Thyroid gland (tissue), 4 donors: ENCODE results near the gene RCCD1. TPM values are rescaled to one million over a fixed set of nuclear protein-coding genes. Genes with fewer than 3 reads are reported as not detected.

Experiments
- DNase-seq, 2 donors: peaks; one replicate each; pipeline ENCODE4 v3.0.0-alpha.2; 2019
- H3K27ac ChIP-seq, 3 donors: fragments of 200-600 bp; sonication (generic); 1 replicate in 2 of 3; 2 replicates in 1 of 3; pipeline ENCODE4 v1.5.1; 2016 to 2019; ENCODE audit warnings: mild to moderate bottlenecking in 1 of 3, moderate library complexity in 1 of 3
- H3K27me3 ChIP-seq: fragments of 200-600 bp; sonication (generic); one replicate; pipeline ENCODE4 v1.5.1; 2019
- H3K36me3 ChIP-seq, 2 donors: fragments of 200-600 bp; sonication (generic); one replicate each; pipeline ENCODE4 v1.5.1; 2016 to 2019
- H3K4me1 ChIP-seq, 2 donors: fragments of 200-600 bp; sonication (generic); one replicate each; pipeline ENCODE4 v1.5.1; 2017 to 2019
- H3K4me3 ChIP-seq, 3 donors: fragments of 200-600 bp; sonication (generic); replicated peaks in 1 of 3; 1 replicate in 2 of 3; 2 replicates in 1 of 3; pipeline ENCODE4 v1.5.1; 2016; ENCODE audit warnings: mild to moderate bottlenecking in 1 of 3
- H3K9me3 ChIP-seq: fragments of 200-600 bp; sonication (generic); one replicate; pipeline ENCODE4 v1.5.1; 2017
- CTCF ChIP-seq, 6 experiments: fragments of 200-600 bp in 3 of 6; fragments of 450-650 bp in 3 of 6; sonication (generic) in 3 of 6; IDR thresholded peaks; one replicate each; pipeline ENCODE4 v1.5.1; 2016 to 2019; ENCODE audit warnings: antibody characterized with exemption in 6 of 6, mild to moderate bottlenecking in 2 of 6, inconsistent platforms in 1 of 6, moderate library complexity in 1 of 6
- POLR2A ChIP-seq, 2 donors: fragments of 450-650 bp; IDR thresholded peaks; one replicate each; pipeline ENCODE4 v1.6.1; 2017; ENCODE audit warnings: antibody characterized with exemption in 2 of 2, mild to moderate bottlenecking in 2 of 2, moderate library complexity in 1 of 2
- WGBS, 2 donors: methylation state at CpG; one replicate each; pipeline ENCODE4 v1.1.5; 2017; 5-methylcytosine and 5-hydroxymethylcytosine counted together
- intact Hi-C: fragments of 100-400 bp; cut with DNase I; formaldehyde crosslinking; loops from one replicate; pipeline ENCODE4 v1.15.1; 2023
- total RNA-seq, 4 donors: library from RNA; depleted of rRNA; stranded (reverse); fragments of >200 nt; gene quantifications; one replicate each; pipeline ENCODE4 v1.2.3, GENCODE V29; 2016

RCCD1 gene
- total RNA-seq, 4 donors from 2014 or later, result 7.6 to 15.2 (median 9.9) TPM

DNA sequence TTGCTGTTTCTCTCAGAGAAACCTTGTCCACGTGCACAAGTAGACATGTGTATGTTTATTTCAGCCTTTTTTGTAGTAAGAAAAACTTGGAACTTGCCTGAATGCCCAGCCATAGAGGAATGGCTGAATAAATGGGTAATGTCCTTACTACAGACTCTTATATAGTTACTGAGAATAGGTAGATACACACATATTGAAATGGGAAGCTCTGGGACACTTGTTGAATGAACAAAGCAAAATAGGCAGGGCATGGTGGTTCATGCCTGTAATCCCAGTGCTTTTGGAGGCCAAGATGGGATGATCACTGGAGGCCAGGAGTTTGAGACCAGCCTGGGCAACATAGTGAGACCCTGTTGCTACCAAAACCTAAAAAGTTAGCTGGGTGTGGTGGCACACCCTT, 17.9 kb upstream of the RCCD1 start:
- no peak for DNase-seq
- H3K36me3 ChIP-seq, result peaks cover 24 to 26% of the 10 kb centered on the region in 2 donors
- H3K27me3 ChIP-seq, result no peaks in the 10 kb centered on the region
- intact Hi-C loops, result no loop called here
- TF ChIP-seq CTCF (IDR thresholded peaks at IDR 0.05), result no peak
- no peak for TF ChIP-seq POLR2A (IDR thresholded peaks at IDR 0.05)
- no peaks in the 10 kb centered on the region for H3K9me3 ChIP-seq
- no peak overlapping the region for H3K27ac ChIP-seq
- H3K4me3 ChIP-seq, result no peak overlapping the region
- 83 to 88% methylated on average over 1 of the region's 1 CpG for WGBS, 2 donors
- H3K4me1 ChIP-seq, result peaks cover 15 to 30% of the 10 kb centered on the region in 2 donors

GRCh38 chr15:90938261-90938660, 16.4 kb upstream of the RCCD1 start:
- 94 to 95% methylated on average over 5 of the region's 5 CpGs for WGBS, 2 donors
- no peak for DNase-seq
- no peaks in the 10 kb centered on the region for H3K9me3 ChIP-seq
- peaks cover 39 to 40% of the 10 kb centered on the region in 2 donors for H3K36me3 ChIP-seq
- no peak overlapping the region for H3K27ac ChIP-seq
- no peak overlapping the region for H3K4me3 ChIP-seq
- peaks cover 15 to 23% of the 10 kb centered on the region in 2 donors for H3K4me1 ChIP-seq
- no peak for TF ChIP-seq POLR2A (IDR thresholded peaks at IDR 0.05)
- no peak for TF ChIP-seq CTCF (IDR thresholded peaks at IDR 0.05)
- intact Hi-C loops, result no loop called here
- H3K27me3 ChIP-seq, result no peaks in the 10 kb centered on the region

DNA sequence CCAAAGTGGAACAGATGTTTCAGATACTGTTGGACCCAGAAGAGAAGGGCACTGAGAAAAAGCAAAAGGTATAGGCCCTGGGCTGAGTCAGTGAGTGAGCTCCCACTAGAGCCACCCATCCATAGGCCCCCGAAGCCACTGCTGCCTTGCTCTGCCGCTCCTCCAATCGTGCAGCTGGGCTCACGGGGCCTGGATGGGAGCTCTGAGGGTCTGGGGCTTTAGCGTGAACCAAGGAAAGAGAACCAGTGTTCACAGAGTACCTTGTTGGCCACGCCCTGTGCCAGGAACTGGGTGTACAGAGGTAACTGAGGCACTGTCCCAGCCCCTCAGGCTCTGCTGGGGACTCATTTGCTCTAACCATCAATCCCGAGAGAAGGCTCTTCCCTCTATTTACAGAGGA, 14.9 kb upstream of the RCCD1 start:
- Histone ChIP-seq H3K27me3 (no peaks in the 10 kb centered on the region), H3K4me1 (peaks cover 5 to 11% of the 10 kb centered on the region in 2 donors), H3K27ac (no peak overlapping the region), H3K9me3 (no peaks in the 10 kb centered on the region), H3K36me3 (peaks cover 52 to 54% of the 10 kb centered on the region in 2 donors), H3K4me3 (no peak overlapping the region)
- 80 to 94% methylated on average over 5 to 7 of the region's 7 CpGs for WGBS, 2 donors
- intact Hi-C loops, result no loop called here
- no peak for TF ChIP-seq POLR2A (IDR thresholded peaks at IDR 0.05)
- no peak for TF ChIP-seq CTCF (IDR thresholded peaks at IDR 0.05)
- DNase-seq, result no peak

GRCh38 chr15:90941038-90941437, 13.6 kb upstream of the RCCD1 start:
- no peaks in the 10 kb centered on the region for H3K27me3 ChIP-seq

More at GRCh38 chr15:90941038-90941437, 13.6 kb upstream of the RCCD1 start:
- peaks cover under 1 to 5% of the 10 kb centered on the region in 2 donors for H3K4me1 ChIP-seq
- H3K9me3 ChIP-seq, result no peaks in the 10 kb centered on the region
- H3K36me3 ChIP-seq, result peaks cover 58 to 63% of the 10 kb centered on the region in 2 donors
- intact Hi-C loops, result no loop called here
- WGBS, 2 donors, result 94 to 100% methylated on average over 4 of the region's 4 CpGs
- H3K4me3 ChIP-seq, result no peak overlapping the region
- DNase-seq, result no peak
- no peak for TF ChIP-seq CTCF (IDR thresholded peaks at IDR 0.05)
- TF ChIP-seq POLR2A (IDR thresholded peaks at IDR 0.05), result no peak
- H3K27ac ChIP-seq, result no peak overlapping the region
